CD4-positive, alpha-beta T cell (primary cell): ENCODE data around the gene RIPOR2. TPM values are rescaled to one million over a fixed set of nuclear protein-coding genes. Genes with fewer than 3 reads are reported as not detected.

Source experiments
- ATAC-seq: fragments of 200-7000 bp; cut with Tn5 transposase; one replicate; pipeline ENCODE4 v1.10.0; 2022; ENCODE audit warnings: mild to moderate bottlenecking; ENCODE audit not compliant: poor library complexity
- CTCF ChIA-PET: fragments of 350-600 bp; sonication (Branson Sonifier 250); formaldehyde crosslinking; loops from one replicate; lab custom pipeline; 2021; ENCODE audit warnings: antibody characterized with exemption, inconsistent platforms; lab: Charles Lee
- POLR2A ChIA-PET: fragments of 350-600 bp; sonication (Branson Sonifier 250); formaldehyde crosslinking; loops from one replicate; lab custom pipeline; 2021; ENCODE audit warnings: antibody characterized with exemption, inconsistent platforms; lab: Charles Lee
- DNase-seq, 14 experiments: peaks; one replicate each; pipeline ENCODE4 v3.0.0-alpha.2; 2013 to 2020; ENCODE audit warnings: mixed read lengths in 2 of 14
- H3K27ac ChIP-seq, 2 donors: one replicate each; pipeline versions ENCODE4 v1.5.1 to v1.7.0; 2013; ENCODE audit warnings: low read length in 2 of 2, low read depth in 1 of 2, mild to moderate bottlenecking in 1 of 2
- H3K27me3 ChIP-seq, 2 experiments: 1 replicate in 1 of 2; 2 replicates in 1 of 2; pipeline versions ENCODE4 v1.6.1 to v1.7.0; 2013; ENCODE audit warnings: low read length in 2 of 2, control low read depth in 1 of 2, mild to moderate bottlenecking in 1 of 2, moderate library complexity in 1 of 2; ENCODE audit not compliant: insufficient read depth in 2 of 2, control insufficient read depth in 1 of 2
- H3K36me3 ChIP-seq: one replicate; pipeline ENCODE4 v1.6.1; 2013; ENCODE audit warnings: low read length, control low read depth; ENCODE audit not compliant: insufficient read depth
- H3K4me1 ChIP-seq: one replicate; pipeline ENCODE4 v1.6.1; 2013; ENCODE audit warnings: low read length, control low read depth; ENCODE audit not compliant: insufficient read depth
- H3K4me3 ChIP-seq: one replicate; pipeline ENCODE4 v1.5.1; 2013; ENCODE audit warnings: mild to moderate bottlenecking, low read length, moderate library complexity
- H3K9me3 ChIP-seq, 2 experiments: 1 replicate in 1 of 2; 2 replicates in 1 of 2; pipeline versions ENCODE4 v1.6.1 to v1.7.0; 2013; ENCODE audit warnings: low read length in 2 of 2, mild to moderate bottlenecking in 2 of 2, control low read depth in 1 of 2, moderate library complexity in 1 of 2; ENCODE audit not compliant: control insufficient read depth in 1 of 2, insufficient read depth in 1 of 2
- H3K27ac Mint-ChIP-seq: one replicate; pipeline ENCODE4 v1.8.0; 2020; ENCODE audit warnings: mixed read lengths
- H3K27me3 Mint-ChIP-seq: one replicate; pipeline ENCODE4 v1.8.0; 2021; ENCODE audit warnings: mixed read lengths
- H3K36me3 Mint-ChIP-seq: one replicate; pipeline ENCODE4 v1.8.0; 2021; ENCODE audit warnings: low read depth, mixed read lengths
- H3K4me1 Mint-ChIP-seq: one replicate; pipeline ENCODE4 v1.8.0; 2021; ENCODE audit warnings: low read depth, mixed read lengths
- H3K4me3 Mint-ChIP-seq: one replicate; pipeline ENCODE4 v1.8.0; 2020; ENCODE audit warnings: mild to moderate bottlenecking, mixed read lengths
- H3K9me3 Mint-ChIP-seq: one replicate; pipeline ENCODE4 v1.8.0; 2020; ENCODE audit warnings: mixed read lengths
- intact Hi-C, 2 experiments: fragments of 100-400 bp; cut with DNase I in 1 of 2; cut with micrococcal nuclease in 1 of 2; formaldehyde crosslinking; loops; one replicate each; pipeline versions ENCODE4 v1.15.1 to v1.9.0; 2023 to 2025; cut with DNase I, micrococcal nuclease
- total RNA-seq, 174 experiments: library from RNA in 2 of 174; stranded (reverse) in 2 of 174; gene quantifications; one replicate each; pipeline ENCODE4 v1.2.3 and lab custom pipeline; 2021 to 2026
- TF ChIP-seq, protein P1 (sequence below): fragments of 200-600 bp; IDR thresholded peaks from one replicate; pipeline ENCODE4 v1.8.0; 2022; ENCODE audit warnings: antibody characterized with exemption, mild to moderate bottlenecking

RIPOR2 gene
- total RNA-seq, 2 experiments from 2014 or later: 123 to 129 TPM

DNA sequence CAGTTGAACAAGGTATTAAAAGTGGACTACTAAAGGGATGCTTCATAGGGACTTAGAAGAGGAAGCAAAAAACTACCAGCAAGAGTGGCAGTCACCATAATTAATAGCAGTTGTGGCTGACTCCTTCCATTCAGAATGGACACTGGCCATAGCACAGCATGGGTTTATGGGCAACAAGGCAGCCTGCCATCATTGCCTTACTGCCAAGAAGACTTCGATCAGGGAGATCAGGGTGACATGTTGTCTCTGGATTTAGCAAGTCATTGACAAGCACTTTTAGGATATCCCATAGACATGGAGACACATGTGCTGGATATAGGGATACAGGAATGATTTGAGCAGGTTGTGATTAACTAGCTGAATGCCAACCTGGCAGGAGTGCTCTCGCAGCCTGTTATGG, 35.3 kb upstream of the RIPOR2 start:
- peaks cover 8% of the 10 kb centered on the region for H3K36me3 ChIP-seq
- peaks cover 2% of the 10 kb centered on the region for H3K9me3 Mint-ChIP-seq
- H3K27ac ChIP-seq: no peak overlapping the region
- DNase-seq (no peak), ATAC-seq (no peak)
- H3K27ac Mint-ChIP-seq: no peak overlapping the region
- peaks cover 89% of the 10 kb centered on the region for H3K4me1 Mint-ChIP-seq
- H3K4me1 ChIP-seq: peaks cover 56% of the 10 kb centered on the region
- no peaks in the 10 kb centered on the region for H3K9me3 ChIP-seq
- TF ChIP-seq, protein P1, sequence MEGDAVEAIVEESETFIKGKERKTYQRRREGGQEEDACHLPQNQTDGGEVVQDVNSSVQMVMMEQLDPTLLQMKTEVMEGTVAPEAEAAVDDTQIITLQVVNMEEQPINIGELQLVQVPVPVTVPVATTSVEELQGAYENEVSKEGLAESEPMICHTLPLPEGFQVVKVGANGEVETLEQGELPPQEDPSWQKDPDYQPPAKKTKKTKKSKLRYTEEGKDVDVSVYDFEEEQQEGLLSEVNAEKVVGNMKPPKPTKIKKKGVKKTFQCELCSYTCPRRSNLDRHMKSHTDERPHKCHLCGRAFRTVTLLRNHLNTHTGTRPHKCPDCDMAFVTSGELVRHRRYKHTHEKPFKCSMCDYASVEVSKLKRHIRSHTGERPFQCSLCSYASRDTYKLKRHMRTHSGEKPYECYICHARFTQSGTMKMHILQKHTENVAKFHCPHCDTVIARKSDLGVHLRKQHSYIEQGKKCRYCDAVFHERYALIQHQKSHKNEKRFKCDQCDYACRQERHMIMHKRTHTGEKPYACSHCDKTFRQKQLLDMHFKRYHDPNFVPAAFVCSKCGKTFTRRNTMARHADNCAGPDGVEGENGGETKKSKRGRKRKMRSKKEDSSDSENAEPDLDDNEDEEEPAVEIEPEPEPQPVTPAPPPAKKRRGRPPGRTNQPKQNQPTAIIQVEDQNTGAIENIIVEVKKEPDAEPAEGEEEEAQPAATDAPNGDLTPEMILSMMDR: no peak
- no peak overlapping the region for H3K4me3 Mint-ChIP-seq
- no peak overlapping the region for H3K4me3 ChIP-seq
- ChIA-PET CTCF (interaction anchor here (1.0 to 5.7 kb wide), 3 partner anchors 9 to 115 kb away, joined by 3 to 45 read pairs (median 5); no protein-coding TSS in a partner anchor), POLR2A (interaction anchor here (1.1 to 2.1 kb wide), 4 partner anchors 17 to 127 kb away, joined by 3 to 9 read pairs (median 4); no protein-coding TSS in a partner anchor)
- no peaks in the 10 kb centered on the region for H3K27me3 ChIP-seq
- intact Hi-C loops: no loop called here
- no peaks in the 10 kb centered on the region for H3K27me3 Mint-ChIP-seq
- peaks cover 29% of the 10 kb centered on the region for H3K36me3 Mint-ChIP-seq

DNA sequence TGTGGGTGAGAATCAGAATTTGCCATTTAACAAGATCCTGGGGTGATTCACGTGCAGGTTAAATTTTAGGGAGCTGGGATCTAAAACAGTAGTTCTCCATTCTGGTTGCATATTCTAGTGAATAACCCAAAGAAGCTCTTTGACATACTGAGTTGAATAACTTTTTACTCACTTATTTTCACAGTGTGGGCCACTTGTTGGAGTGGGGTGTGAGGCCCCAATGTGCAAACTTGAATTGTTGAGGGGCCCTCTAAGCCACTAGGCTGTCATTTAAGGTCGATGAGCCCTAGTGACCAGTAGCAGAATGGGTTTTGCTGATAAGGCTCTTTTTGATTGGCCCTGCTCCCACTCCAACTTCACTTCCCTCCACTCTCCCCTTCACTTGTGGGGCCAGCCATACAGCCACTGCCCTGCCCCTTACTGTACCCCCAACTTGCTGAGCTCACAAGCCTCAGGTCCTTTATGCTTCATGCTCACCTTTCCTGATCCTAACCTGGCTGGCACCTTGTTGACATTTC, 33.6 kb upstream of the RIPOR2 start:
- ATAC-seq (no peak), DNase-seq (no peak)
- intact Hi-C loops: no loop called here
- Histone ChIP-seq H3K4me3 (no peak overlapping the region), H3K27me3 (no peaks in the 10 kb centered on the region), H3K4me1 (peaks cover 58% of the 10 kb centered on the region), H3K27ac (no peak overlapping the region), H3K36me3 (peaks cover 8% of the 10 kb centered on the region), H3K9me3 (no peaks in the 10 kb centered on the region)
- peaks cover 22% of the 10 kb centered on the region for H3K36me3 Mint-ChIP-seq
- no peak overlapping the region for H3K27ac Mint-ChIP-seq
- H3K27me3 Mint-ChIP-seq: no peaks in the 10 kb centered on the region
- H3K9me3 Mint-ChIP-seq: peaks cover 2% of the 10 kb centered on the region
- peaks cover 95% of the 10 kb centered on the region for H3K4me1 Mint-ChIP-seq
- POLR2A ChIA-PET: interaction anchor here (1.0 to 1.3 kb wide), 2 partner anchors 34 to 35 kb away, joined by 4 to 6 read pairs; partner anchors contain the start of gene RIPOR2
- no peak overlapping the region for H3K4me3 Mint-ChIP-seq
- TF ChIP-seq, protein P1: no peak
- CTCF ChIA-PET: interaction anchor here (1.3 to 1.7 kb wide), 4 partner anchors 9 to 32 kb away, joined by 3 to 5 read pairs (median 3); no protein-coding TSS in a partner anchor

DNA sequence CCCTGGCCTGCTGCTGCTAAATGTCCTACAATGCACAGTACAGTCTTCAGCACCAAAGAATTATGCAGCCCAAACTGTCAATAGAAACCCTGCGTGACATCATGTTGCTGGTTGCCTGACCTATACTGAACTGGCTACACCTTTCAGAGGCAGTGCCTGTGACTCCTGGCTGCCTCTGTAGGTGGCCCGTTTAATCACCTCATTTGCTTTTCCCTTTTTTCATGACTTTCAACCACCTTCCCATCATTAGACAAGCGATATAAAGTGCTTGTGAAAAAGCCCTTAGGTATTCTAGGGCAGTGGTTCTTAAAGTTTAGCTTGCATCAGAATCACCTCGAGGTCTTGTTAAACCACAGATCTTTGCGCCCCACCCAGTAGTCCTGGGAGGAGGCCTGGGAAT, 33.0 kb upstream of the RIPOR2 start:
- intact Hi-C loops: no loop called here
- H3K4me3 ChIP-seq: no peak overlapping the region
- no peaks in the 10 kb centered on the region for H3K9me3 ChIP-seq
- Mint-ChIP-seq H3K27me3 (no peaks in the 10 kb centered on the region), H3K4me1 (peaks cover 95% of the 10 kb centered on the region), H3K4me3 (peak overlapping the region; percentile 30), H3K36me3 (peaks cover 16% of the 10 kb centered on the region), H3K27ac (no peak overlapping the region), H3K9me3 (peaks cover 2% of the 10 kb centered on the region)
- ChIA-PET CTCF (interaction anchor here (1.5 to 1.7 kb wide), 3 partner anchors 10 to 31 kb away, joined by 3 to 5 read pairs (median 3); no protein-coding TSS in a partner anchor), POLR2A (interaction anchor here (1.0 to 1.3 kb wide), 2 partner anchors 34 to 35 kb away, joined by 4 to 6 read pairs; partner anchors contain the start of gene RIPOR2)
- H3K36me3 ChIP-seq: peaks cover 8% of the 10 kb centered on the region
- no peak for DNase-seq
- no peaks in the 10 kb centered on the region for H3K27me3 ChIP-seq
- no peak overlapping the region for H3K27ac ChIP-seq
- TF ChIP-seq, protein P1: no peak
- H3K4me1 ChIP-seq: peaks cover 57% of the 10 kb centered on the region
- peak; percentile 43 for ATAC-seq
